HepG2 (cell line): ENCODE data around the gene HINFP. TPM values are rescaled to one million over a fixed set of nuclear protein-coding genes. Genes with fewer than 3 reads are reported as not detected.
A peak's percentile ranks its signal among the peaks of the same experiment; 100 is the strongest.

Experiments used
- ARID5B ChIP-seq: IDR thresholded peaks from 2 replicates; pipeline ENCODE4 v1.4.0; 2020; ENCODE audit warnings: mild to moderate bottlenecking, missing genetic modification reagents
- ASH2L ChIP-seq: fragments of 300-600, 200-600 bp; sonication (generic); IDR thresholded peaks from 2 replicates; pipeline ENCODE4 v1.7.0; 2017; ENCODE audit warnings: low read depth, mild to moderate bottlenecking, moderate library complexity, mixed read lengths, low read length; ENCODE audit not compliant: insufficient read length
- ATF1 ChIP-seq: IDR thresholded peaks from 2 replicates; pipeline ENCODE4 v1.6.1; 2016; ENCODE audit warnings: mild to moderate bottlenecking, control low read depth
- E2F1 ChIP-seq: sonication (generic); formaldehyde crosslinking; IDR thresholded peaks from 2 replicates; pipeline ENCODE4 v1.5.0; 2020; ENCODE audit warnings: missing genetic modification reagents
- FOXK2 ChIP-seq: fragments of 450-650 bp; IDR thresholded peaks from 2 replicates; pipeline ENCODE4 v1.6.1; 2016
- HDAC1 ChIP-seq: sonication (generic); formaldehyde crosslinking; IDR thresholded peaks from 2 replicates; pipeline ENCODE4 v1.5.1; 2020; ENCODE audit warnings: mild to moderate bottlenecking, missing genetic modification reagents
- NR2C2 ChIP-seq: sonication (generic); formaldehyde crosslinking; IDR thresholded peaks from 2 replicates; pipeline ENCODE4 v1.4.0; 2020; ENCODE audit warnings: missing genetic modification reagents, mild to moderate bottlenecking, moderate library complexity, borderline replicate concordance
- NRL ChIP-seq: sonication (generic); formaldehyde crosslinking; IDR thresholded peaks from 2 replicates; pipeline ENCODE4 v1.5.0; 2020; ENCODE audit warnings: missing genetic modification reagents, mild to moderate bottlenecking, moderate library complexity, borderline replicate concordance
- RARA ChIP-seq: IDR thresholded peaks from 2 replicates; pipeline ENCODE4 v1.6.1; 2016; ENCODE audit warnings: missing genetic modification reagents, missing compliant biosample characterization
- TBX3 ChIP-seq: fragments of 450-650 bp; IDR thresholded peaks from 2 replicates; pipeline ENCODE4 v1.6.1; 2017; ENCODE audit warnings: antibody characterized with exemption, mild to moderate bottlenecking, inconsistent platforms, borderline replicate concordance
- ZNF350 ChIP-seq: sonication (generic); formaldehyde crosslinking; IDR thresholded peaks from 2 replicates; pipeline ENCODE4 v1.4.0; 2020; ENCODE audit warnings: mild to moderate bottlenecking, low read depth, missing genetic modification reagents, borderline replicate concordance
- ZNF770 ChIP-seq: sonication (generic); formaldehyde crosslinking; IDR thresholded peaks from 2 replicates; pipeline ENCODE4 v1.5.0; 2020; ENCODE audit warnings: mild to moderate bottlenecking, missing genetic modification reagents
- polyA plus RNA-seq, 8 experiments: library from polyadenylated mRNA; depleted of rRNA in 3 of 8; stranded (reverse) in 7 of 8; unstranded in 1 of 8; fragments of >200 nt; fragmentation: Illumina TruSeq in 4 of 8; extraction: Trizol in 4 of 8; gene quantifications; 2 replicates each; pipeline versions ENCODE4 v1.2.1 to v1.2.3, GENCODE V29; 2011 to 2016; ENCODE audit warnings: low read depth in 4 of 8, missing spikeins in 1 of 8, mixed read lengths in 1 of 8; ENCODE audit not compliant: insufficient read depth in 1 of 8
- total RNA-seq, 5 experiments: library from RNA; depleted of rRNA; stranded (reverse); fragments of >200 nt; fragmentation: Illumina TruSeq; extraction: Trizol; gene quantifications; 2 replicates each; pipeline ENCODE4 v1.2.3, GENCODE V29; 2016; ENCODE audit warnings: low read depth in 1 of 5
- TF ChIP-seq, protein P1 (sequence below): sonication (generic); formaldehyde crosslinking; IDR thresholded peaks from 2 replicates; pipeline ENCODE4 v1.9.0; 2022; ENCODE audit warnings: missing genetic modification reagents, mild to moderate bottlenecking, borderline replicate concordance
- TF ChIP-seq, protein P2 (sequence below): fragments of 450-650 bp; IDR thresholded peaks from 2 replicates; pipeline ENCODE4 v1.6.1; 2016
- TF ChIP-seq, protein P3 (sequence below): sonication (generic); IDR thresholded peaks from 2 replicates; pipeline ENCODE4 v1.6.1; 2016; ENCODE audit warnings: low read depth, borderline replicate concordance

The HINFP gene
- total and polyA plus RNA-seq, 2 of the 13 experiments (the other 11 are each of a cell fraction or from before 2014, with no cell fraction given), result 15.1 to 21.4 TPM

DNA sequence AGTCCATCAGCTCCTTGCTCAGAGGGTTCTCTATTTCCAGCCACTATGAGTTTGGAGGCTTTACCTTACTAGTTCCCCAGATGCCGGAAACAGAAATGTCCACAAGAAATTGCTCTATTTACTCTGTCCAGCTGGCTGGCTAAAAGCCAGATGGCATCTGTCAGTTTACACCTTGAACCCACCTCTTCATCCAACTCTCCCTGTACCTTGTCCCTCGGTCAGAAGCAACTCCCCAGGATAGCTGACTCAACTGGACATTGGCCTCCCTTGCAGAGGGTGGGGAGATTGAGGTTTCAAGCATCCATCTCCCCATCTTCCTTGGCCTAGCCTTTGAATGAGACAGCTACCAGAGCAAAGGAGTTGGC is 12.5 kb upstream of the HINFP start (continued):
- TF ChIP-seq ZNF770 (CRISPR knock-in tag) (0 out of 2 replicates have a peak, but pooled peaks have one; percentile 25), NRL (CRISPR knock-in tag) (no peak), ZNF350 (CRISPR knock-in tag) (0 out of 2 replicates have a peak, but pooled peaks have one; percentile 38), E2F1 (CRISPR knock-in tag) (no peak), HDAC1 (CRISPR knock-in tag) (peak; percentile 70), TBX3 (peak; percentile 46; the same call in 1 of the 2 replicates), ATF1 (CRISPR knock-in tag) (0 out of 2 replicates have a peak, but pooled peaks have one; percentile 9), NR2C2 (CRISPR knock-in tag) (peak; percentile 31; the same call in 1 of the 2 replicates), ARID5B (CRISPR knock-in tag) (peak; percentile 55; the same call in 1 of the 2 replicates), ASH2L (peak; percentile 22), RARA (CRISPR knock-in tag) (peak; percentile 43), FOXK2 (peak; percentile 86)
- TF ChIP-seq, protein P1, sequence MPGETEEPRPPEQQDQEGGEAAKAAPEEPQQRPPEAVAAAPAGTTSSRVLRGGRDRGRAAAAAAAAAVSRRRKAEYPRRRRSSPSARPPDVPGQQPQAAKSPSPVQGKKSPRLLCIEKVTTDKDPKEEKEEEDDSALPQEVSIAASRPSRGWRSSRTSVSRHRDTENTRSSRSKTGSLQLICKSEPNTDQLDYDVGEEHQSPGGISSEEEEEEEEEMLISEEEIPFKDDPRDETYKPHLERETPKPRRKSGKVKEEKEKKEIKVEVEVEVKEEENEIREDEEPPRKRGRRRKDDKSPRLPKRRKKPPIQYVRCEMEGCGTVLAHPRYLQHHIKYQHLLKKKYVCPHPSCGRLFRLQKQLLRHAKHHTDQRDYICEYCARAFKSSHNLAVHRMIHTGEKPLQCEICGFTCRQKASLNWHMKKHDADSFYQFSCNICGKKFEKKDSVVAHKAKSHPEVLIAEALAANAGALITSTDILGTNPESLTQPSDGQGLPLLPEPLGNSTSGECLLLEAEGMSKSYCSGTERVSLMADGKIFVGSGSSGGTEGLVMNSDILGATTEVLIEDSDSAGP (CRISPR knock-in tag), result peak; percentile 64; the same call in 1 of the 2 replicates
- TF ChIP-seq, protein P2, sequence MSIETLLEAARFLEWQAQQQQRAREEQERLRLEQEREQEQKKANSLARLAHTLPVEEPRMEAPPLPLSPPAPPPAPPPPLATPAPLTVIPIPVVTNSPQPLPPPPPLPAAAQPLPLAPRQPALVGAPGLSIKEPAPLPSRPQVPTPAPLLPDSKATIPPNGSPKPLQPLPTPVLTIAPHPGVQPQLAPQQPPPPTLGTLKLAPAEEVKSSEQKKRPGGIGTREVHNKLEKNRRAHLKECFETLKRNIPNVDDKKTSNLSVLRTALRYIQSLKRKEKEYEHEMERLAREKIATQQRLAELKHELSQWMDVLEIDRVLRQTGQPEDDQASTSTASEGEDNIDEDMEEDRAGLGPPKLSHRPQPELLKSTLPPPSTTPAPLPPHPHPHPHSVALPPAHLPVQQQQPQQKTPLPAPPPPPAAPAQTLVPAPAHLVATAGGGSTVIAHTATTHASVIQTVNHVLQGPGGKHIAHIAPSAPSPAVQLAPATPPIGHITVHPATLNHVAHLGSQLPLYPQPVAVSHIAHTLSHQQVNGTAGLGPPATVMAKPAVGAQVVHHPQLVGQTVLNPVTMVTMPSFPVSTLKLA, result peak; percentile 9; the same call in 1 of the 2 replicates
- TF ChIP-seq, protein P3, sequence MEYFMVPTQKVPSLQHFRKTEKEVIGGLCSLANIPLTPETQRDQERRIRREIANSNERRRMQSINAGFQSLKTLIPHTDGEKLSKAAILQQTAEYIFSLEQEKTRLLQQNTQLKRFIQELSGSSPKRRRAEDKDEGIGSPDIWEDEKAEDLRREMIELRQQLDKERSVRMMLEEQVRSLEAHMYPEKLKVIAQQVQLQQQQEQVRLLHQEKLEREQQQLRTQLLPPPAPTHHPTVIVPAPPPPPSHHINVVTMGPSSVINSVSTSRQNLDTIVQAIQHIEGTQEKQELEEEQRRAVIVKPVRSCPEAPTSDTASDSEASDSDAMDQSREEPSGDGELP, result peak; percentile 99
